GM06990 (cell line): ENCODE results near the gene BIN1.

Source experiments
- DNase-seq: peaks from one replicate; pipeline ENCODE4 v3.0.0-alpha.2; 2011; ENCODE audit not compliant: insufficient read length; ENCODE audit errors: extremely low read depth
- H3K27me3 ChIP-seq: replicated peaks from 2 replicates; pipeline ENCODE4 v1.6.0; 2011; ENCODE audit warnings: low read length; ENCODE audit not compliant: control insufficient read depth, insufficient read depth
- H3K36me3 ChIP-seq: 2 replicates; pipeline ENCODE4 v1.5.1; 2011; ENCODE audit warnings: low read length; ENCODE audit not compliant: control insufficient read depth, insufficient read depth
- H3K4me3 ChIP-seq: replicated peaks from 2 replicates; pipeline ENCODE4 v1.5.1; 2011; ENCODE audit warnings: low read depth, mild to moderate bottlenecking, control low read depth, low read length
- TF ChIP-seq, protein P1 (sequence below): IDR thresholded peaks from 2 replicates; pipeline ENCODE4 v1.5.1; 2011; ENCODE audit warnings: low read length, control low read depth, mild to moderate bottlenecking, inconsistent platforms; ENCODE audit not compliant: insufficient read depth, poor library complexity, severe bottlenecking

The BIN1 gene

GRCh38 chr2:127092306-127092705 is 14.6 kb downstream of the BIN1 start:
- Histone ChIP-seq H3K27me3 (no peaks in the 10 kb centered on the region), H3K36me3 (no peaks in the 10 kb centered on the region), H3K4me3 (no peak overlapping the region)
- no peak for DNase-seq
- TF ChIP-seq, protein P1, sequence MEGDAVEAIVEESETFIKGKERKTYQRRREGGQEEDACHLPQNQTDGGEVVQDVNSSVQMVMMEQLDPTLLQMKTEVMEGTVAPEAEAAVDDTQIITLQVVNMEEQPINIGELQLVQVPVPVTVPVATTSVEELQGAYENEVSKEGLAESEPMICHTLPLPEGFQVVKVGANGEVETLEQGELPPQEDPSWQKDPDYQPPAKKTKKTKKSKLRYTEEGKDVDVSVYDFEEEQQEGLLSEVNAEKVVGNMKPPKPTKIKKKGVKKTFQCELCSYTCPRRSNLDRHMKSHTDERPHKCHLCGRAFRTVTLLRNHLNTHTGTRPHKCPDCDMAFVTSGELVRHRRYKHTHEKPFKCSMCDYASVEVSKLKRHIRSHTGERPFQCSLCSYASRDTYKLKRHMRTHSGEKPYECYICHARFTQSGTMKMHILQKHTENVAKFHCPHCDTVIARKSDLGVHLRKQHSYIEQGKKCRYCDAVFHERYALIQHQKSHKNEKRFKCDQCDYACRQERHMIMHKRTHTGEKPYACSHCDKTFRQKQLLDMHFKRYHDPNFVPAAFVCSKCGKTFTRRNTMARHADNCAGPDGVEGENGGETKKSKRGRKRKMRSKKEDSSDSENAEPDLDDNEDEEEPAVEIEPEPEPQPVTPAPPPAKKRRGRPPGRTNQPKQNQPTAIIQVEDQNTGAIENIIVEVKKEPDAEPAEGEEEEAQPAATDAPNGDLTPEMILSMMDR, result no peak

DNA sequence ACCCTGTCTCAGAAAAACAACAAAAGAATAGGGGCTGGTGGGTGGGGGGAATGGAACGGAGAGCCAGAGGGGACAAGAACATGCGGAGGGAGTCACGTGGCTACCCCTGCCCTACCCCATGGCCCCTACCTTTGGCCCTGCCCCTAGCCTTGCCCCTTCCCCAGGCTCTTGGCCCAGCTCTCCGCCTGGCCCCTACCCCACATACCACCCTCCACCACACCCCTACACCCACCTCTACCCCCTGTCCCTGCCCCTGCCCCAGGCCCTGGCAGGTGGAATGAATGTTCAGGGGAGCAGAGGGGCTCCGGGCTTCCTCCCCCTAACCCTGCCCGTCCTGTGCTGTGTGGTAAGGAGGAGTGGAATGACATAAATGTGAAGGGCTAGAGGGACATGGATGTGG is 15.1 kb downstream of the BIN1 start:
- DNase-seq, result no peak
- H3K27me3 ChIP-seq, result no peaks in the 10 kb centered on the region
- no peak overlapping the region for H3K4me3 ChIP-seq
- no peaks in the 10 kb centered on the region for H3K36me3 ChIP-seq
- TF ChIP-seq, protein P1, result no peak

DNA sequence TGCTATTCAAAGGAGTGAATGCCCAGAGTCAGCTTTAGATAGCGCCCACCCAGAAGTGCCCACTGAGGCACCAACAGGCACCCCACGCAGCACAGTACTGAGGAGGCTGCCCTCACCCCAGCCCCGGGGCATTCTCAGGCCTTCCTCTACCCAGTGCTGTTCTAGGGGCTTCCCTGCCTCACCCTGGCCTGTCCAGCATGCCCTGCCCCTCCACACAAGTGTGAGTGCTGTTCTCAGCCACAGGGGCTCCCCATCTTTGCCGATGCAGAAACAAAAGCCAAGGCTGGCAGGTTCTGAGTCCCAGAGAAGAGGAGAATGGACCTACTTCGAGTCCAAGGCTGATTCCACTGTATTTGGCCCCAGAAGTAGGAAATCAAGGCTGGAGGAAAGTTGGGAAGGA is 15.8 kb downstream of the BIN1 start:
- TF ChIP-seq, protein P1, result no peak
- H3K4me3 ChIP-seq, result no peak overlapping the region
- H3K36me3 ChIP-seq, result no peaks in the 10 kb centered on the region
- H3K27me3 ChIP-seq, result no peaks in the 10 kb centered on the region
- DNase-seq, result no peak

DNA sequence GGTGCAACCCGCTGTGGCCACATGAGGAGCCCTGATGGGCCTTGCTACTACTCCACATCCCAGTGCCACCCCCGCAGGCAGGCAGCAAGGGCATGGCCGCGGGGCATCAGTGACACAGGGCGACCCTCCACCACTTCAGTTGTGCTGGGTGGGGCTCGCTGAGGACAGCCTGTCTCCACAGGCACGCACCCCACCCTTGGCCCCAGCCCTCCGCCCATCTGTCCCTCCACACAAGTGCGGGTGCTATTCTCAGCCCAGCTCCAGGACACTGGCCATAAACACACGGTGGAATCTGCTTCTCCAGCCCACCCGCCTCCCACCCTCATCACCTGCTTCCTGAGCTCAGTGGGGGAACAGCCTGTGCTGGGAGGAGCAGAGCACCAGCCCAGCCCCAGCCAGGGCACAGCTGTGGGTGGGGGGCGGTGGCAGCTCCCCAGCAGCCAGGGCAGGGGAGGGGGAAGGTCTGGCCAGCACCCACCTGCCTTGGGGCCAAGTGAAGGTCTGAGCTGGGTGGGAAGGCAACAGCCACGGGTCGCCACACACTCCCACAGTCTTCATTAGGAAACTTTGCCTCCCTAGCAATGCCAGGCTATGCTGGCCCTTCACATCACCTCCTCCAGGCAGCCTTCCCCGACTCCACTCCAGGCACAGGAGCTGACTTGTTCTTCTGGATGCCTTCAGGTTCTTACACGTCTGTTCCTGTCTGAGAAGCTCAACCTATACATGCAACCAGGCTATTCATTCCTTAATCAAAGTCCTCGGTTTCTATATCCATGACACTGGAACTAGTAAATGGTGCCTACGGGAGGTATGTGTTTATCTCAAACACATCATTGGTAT is 16.5 kb downstream of the BIN1 start:
- no peaks in the 10 kb centered on the region for H3K27me3 ChIP-seq
- H3K4me3 ChIP-seq, result no peak overlapping the region
- TF ChIP-seq, protein P1, result no peak

DNA sequence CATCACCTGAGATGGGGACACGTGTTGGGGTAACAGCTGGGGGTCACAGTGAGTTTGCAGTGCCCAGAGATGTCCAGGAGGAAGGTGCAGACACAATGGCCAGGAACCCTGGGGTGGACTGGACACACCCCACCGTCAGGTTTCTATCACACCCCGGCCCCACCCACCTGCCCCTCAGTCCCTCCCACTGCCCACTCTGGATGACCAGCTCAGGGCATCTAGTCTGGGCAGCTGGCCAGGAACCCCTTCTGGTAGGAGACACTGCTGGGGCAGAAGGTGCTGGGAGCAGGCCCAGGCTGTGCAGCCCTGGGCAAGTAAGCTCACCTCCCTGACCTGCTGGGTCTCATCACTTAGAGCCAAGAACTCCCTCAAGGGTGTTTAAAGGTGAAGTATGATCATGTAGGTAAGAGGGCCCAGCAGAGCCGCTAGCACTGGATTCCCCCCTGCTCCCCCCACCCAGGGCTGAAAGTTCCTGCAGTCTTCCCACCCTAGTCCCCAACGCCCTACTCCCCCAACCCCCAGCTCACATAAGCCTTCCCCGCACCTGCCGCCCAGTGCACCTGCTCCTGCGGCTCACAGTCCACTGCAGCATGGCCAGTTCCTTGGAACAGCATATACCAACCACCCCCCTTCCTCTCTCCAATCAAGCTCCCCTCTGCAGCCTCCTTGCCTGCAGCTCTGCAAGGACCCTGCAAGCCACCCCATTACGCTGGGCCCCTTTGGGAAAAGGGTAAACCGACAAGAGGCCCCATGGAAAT is 17.3 kb downstream of the BIN1 start:
- TF ChIP-seq, protein P1, result no peak

More for the DNA sequence above, 16.5 kb downstream of the BIN1 start:
- no peaks in the 10 kb centered on the region for H3K36me3 ChIP-seq
- no peak for DNase-seq

More for the DNA sequence above, 17.3 kb downstream of the BIN1 start:
- no peak for DNase-seq
- H3K4me3 ChIP-seq, result no peak overlapping the region
- no peaks in the 10 kb centered on the region for H3K36me3 ChIP-seq
- no peaks in the 10 kb centered on the region for H3K27me3 ChIP-seq
